Endothelial cell of umbilical vein (primary cell): ENCODE data around the gene CRIM1. TPM values are rescaled to one million over a fixed set of nuclear protein-coding genes. Genes with fewer than 3 reads are reported as not detected.

Experiments
- BruUV-seq: library from RNA; stranded (reverse); fragments of 400-500 nt; replicated peaks from 2 replicates; lab custom pipeline; 2021; lab: Mats Ljungman, UMichigan
- CTCF ChIA-PET: fragments of 300-600, 350-600 bp; sonication (Branson Sonifier 250); formaldehyde crosslinking; loops from one replicate; lab custom pipeline; 2021; ENCODE audit warnings: antibody characterized with exemption, inconsistent platforms; lab: Charles Lee
- POLR2A ChIA-PET: fragments of 300-600, 350-600 bp; sonication (Branson Sonifier 250); formaldehyde crosslinking; loops from one replicate; lab custom pipeline; 2021; ENCODE audit warnings: antibody characterized with exemption, inconsistent platforms; lab: Charles Lee
- DNase-seq: peaks from one replicate; pipeline ENCODE4 v3.0.0-alpha.2; 2011; ENCODE audit warnings: low read depth, low spot score
- FAIRE-seq: peaks from 2 replicates; lab custom pipeline; 2011; peaks lifted over from hg19 to GRCh38; lab: Jason Lieb, UNC
- H2AFZ ChIP-seq: 2 replicates; pipeline ENCODE4 v1.6.0; 2012; ENCODE audit warnings: low read depth, low read length, control low read depth, inconsistent platforms
- H3K27ac ChIP-seq: 2 replicates; pipeline ENCODE4 v1.5.1; 2011; ENCODE audit warnings: low read depth, mild to moderate bottlenecking, control low read depth, low read length, moderate library complexity; ENCODE audit not compliant: insufficient read depth
- H3K27me3 ChIP-seq, 2 experiments: 2 replicates each; pipeline versions ENCODE4 v1.6.0 to v1.6.1; 2011; ENCODE audit warnings: low read length in 2 of 2, mixed read lengths in 1 of 2; ENCODE audit not compliant: control insufficient read depth in 2 of 2, insufficient read depth in 2 of 2
- H3K36me3 ChIP-seq, 2 experiments: 2 replicates in 1 of 2; 3 replicates in 1 of 2; pipeline ENCODE4 v1.5.1; 2011; ENCODE audit warnings: low read length in 2 of 2, mild to moderate bottlenecking in 1 of 2, moderate library complexity in 1 of 2; ENCODE audit not compliant: control insufficient read depth in 2 of 2, insufficient read depth in 2 of 2; ENCODE audit errors: extremely low read depth in 1 of 2
- H3K4me1 ChIP-seq: 3 replicates; pipeline ENCODE4 v1.5.1; 2011; ENCODE audit warnings: mild to moderate bottlenecking, low read length; ENCODE audit not compliant: control insufficient read depth, insufficient read depth; ENCODE audit errors: extremely low read depth
- H3K4me2 ChIP-seq: 2 replicates; pipeline ENCODE4 v1.6.1; 2011; ENCODE audit warnings: low read length, control low read depth, mixed read lengths; ENCODE audit not compliant: insufficient read depth
- H3K4me3 ChIP-seq, 3 experiments: fragments of 200-600 bp in 1 of 3; sonication (generic), shearing (Covaris generic) in 1 of 3; replicated peaks in 1 of 3; 2 replicates each; pipeline ENCODE4 v1.5.1; 2011 to 2016; ENCODE audit warnings: control low read depth in 3 of 3, low read length in 3 of 3, mild to moderate bottlenecking in 2 of 3, inconsistent platforms in 1 of 3, low read depth in 1 of 3, moderate library complexity in 1 of 3; ENCODE audit not compliant: insufficient read depth in 1 of 3
- H3K79me2 ChIP-seq: 2 replicates; pipeline ENCODE4 v1.6.0; 2012; ENCODE audit warnings: low read length, inconsistent platforms; ENCODE audit not compliant: control insufficient read depth, insufficient read depth
- H3K9ac ChIP-seq: replicated peaks from 2 replicates; pipeline ENCODE3; 2011; ENCODE audit warnings: low read length, control low read depth; ENCODE audit not compliant: insufficient read depth; ENCODE audit errors: extremely low read depth
- H3K9me1 ChIP-seq: replicated peaks from 3 replicates; pipeline ENCODE4 v1.6.0; 2011; ENCODE audit warnings: mild to moderate bottlenecking, low read length; ENCODE audit not compliant: control insufficient read depth, insufficient read depth; ENCODE audit errors: extremely low read depth
- H3K9me3 ChIP-seq: replicated peaks from 2 replicates; pipeline ENCODE4 v1.5.1; 2012; ENCODE audit warnings: low read length, inconsistent platforms; ENCODE audit not compliant: control insufficient read depth, insufficient read depth
- H4K20me1 ChIP-seq: replicated peaks from 2 replicates; pipeline ENCODE3; 2011; ENCODE audit warnings: mild to moderate bottlenecking, low read length; ENCODE audit not compliant: control insufficient read depth, insufficient read depth; ENCODE audit errors: extremely low read depth
- CTCF ChIP-seq, 2 donors: IDR thresholded peaks; 1 replicate in 1 of 2; 2 replicates in 1 of 2; pipeline ENCODE4 v1.5.1; 2011; ENCODE audit warnings: low read length in 2 of 2, mild to moderate bottlenecking in 2 of 2, moderate library complexity in 2 of 2, control low read depth in 1 of 2, inconsistent platforms in 1 of 2, low read depth in 1 of 2; ENCODE audit not compliant: insufficient read depth in 1 of 2; ENCODE audit errors: extremely low read depth in 1 of 2
- EZH2 ChIP-seq: IDR thresholded peaks from 2 replicates; pipeline ENCODE4 v1.6.1; 2012; ENCODE audit warnings: borderline replicate concordance, low read depth, mild to moderate bottlenecking, moderate library complexity, low read length, inconsistent platforms; ENCODE audit not compliant: severe bottlenecking
- FOS ChIP-seq: IDR thresholded peaks from 2 replicates; pipeline ENCODE4 v1.6.1; 2011; ENCODE audit warnings: mild to moderate bottlenecking, low read length, moderate library complexity, borderline replicate concordance; ENCODE audit not compliant: insufficient read depth
- GATA2 ChIP-seq: IDR thresholded peaks from 2 replicates; pipeline ENCODE4 v1.7.0; 2011; ENCODE audit warnings: low read depth, mild to moderate bottlenecking, moderate library complexity, mixed read lengths, low read length; ENCODE audit not compliant: insufficient read length, insufficient read depth
- JUN ChIP-seq: IDR thresholded peaks from 2 replicates; pipeline ENCODE4 v1.6.1; 2011; ENCODE audit warnings: borderline replicate concordance, low read depth; ENCODE audit not compliant: insufficient read length, insufficient read depth
- MAX ChIP-seq: IDR thresholded peaks from 2 replicates; pipeline ENCODE4 v1.6.1; 2011; ENCODE audit not compliant: insufficient read depth, insufficient read length
- MYC ChIP-seq: IDR thresholded peaks from one replicate; pipeline ENCODE4 v1.6.1; 2011; ENCODE audit warnings: mild to moderate bottlenecking, low read depth, low read length
- POLR2A ChIP-seq: IDR thresholded peaks from 2 replicates; pipeline ENCODE4 v1.6.1; 2012; ENCODE audit warnings: low read depth, mild to moderate bottlenecking, control low read depth, low read length
- POLR2AphosphoS5 ChIP-seq: IDR thresholded peaks from 2 replicates; pipeline ENCODE4 v1.6.1; 2012; ENCODE audit warnings: low read depth, mild to moderate bottlenecking, control low read depth, low read length, moderate library complexity; ENCODE audit not compliant: insufficient read depth
- dilution Hi-C: fragments of 300-500 bp; cut with MboI; formaldehyde crosslinking; loops from one replicate; pipeline ENCODE4 v1.15.0; 2019; ENCODE audit warnings: low sequenced_read_pairs; ENCODE audit not compliant: extremely low pct_ligation_motif_present
- intact Hi-C: fragments of 100-400 bp; cut with micrococcal nuclease; formaldehyde crosslinking; loops from one replicate; pipeline ENCODE4 v1.10.0; 2022
- polyA plus RNA-seq, 4 experiments: library from polyadenylated mRNA; depleted of rRNA in 3 of 4; stranded (reverse) in 3 of 4; unstranded in 1 of 4; fragments of >200 nt; gene quantifications; 2 replicates each; pipeline versions ENCODE4 v1.2.1 to v1.2.3, GENCODE V29; 2011 to 2012; ENCODE audit warnings: missing spikeins in 1 of 4
- total RNA-seq: library from RNA; stranded (reverse); gene quantifications from 2 replicates; pipeline ENCODE4 v1.2.3, GENCODE V29; 2021

Gene CRIM1
- total and polyA plus RNA-seq, 2 donors (not counting 3 experiments of a cell fraction or from before 2014, with no cell fraction given) = 422 to 649 TPM

GRCh38 chr2:36538335-36538734 is 182.8 kb downstream of the CRIM1 start:
- Histone ChIP-seq H4K20me1 (no peaks in the 10 kb centered on the region), H3K4me1 (peaks cover 60% of the 10 kb centered on the region), H3K4me2 (no peak overlapping the region), H3K9me1 (no peaks in the 10 kb centered on the region), H3K9ac (no peak overlapping the region), H3K4me3 (no peak overlapping the region), H3K79me2 (peaks cover 3% of the 10 kb centered on the region), H2AFZ (no peak overlapping the region), H3K9me3 (no peaks in the 10 kb centered on the region), H3K36me3 (peaks cover 23 to 45% of the 10 kb centered on the region in 2 experiments), H3K27ac (no peak overlapping the region), H3K27me3 (no peaks in the 10 kb centered on the region)
- TF ChIP-seq POLR2A = no peak
- TF ChIP-seq GATA2 = no peak
- TF ChIP-seq EZH2 = no peak
- no peak for TF ChIP-seq CTCF (IDR thresholded peaks at IDR 0.05; ENCODE audit: extremely low read depth in 1 of 2, insufficient read depth in 1 of 2, low read depth in 1 of 2, low read length in 2 of 2)
- TF ChIP-seq MYC = no peak
- no peak for TF ChIP-seq MAX
- no peak for TF ChIP-seq FOS
- TF ChIP-seq JUN = no peak
- TF ChIP-seq POLR2AphosphoS5 = no peak
- FAIRE-seq (peak; percentile 37), DNase-seq (no peak)
- intact Hi-C loops = no loop called here
- dilution Hi-C loops = no loop called here
- ChIA-PET CTCF (interaction anchor here (1.0 to 2.7 kb wide), 5 partner anchors 11 to 134 kb away, joined by 3 to 8 read pairs (median 3); no protein-coding TSS in a partner anchor), POLR2A (no interaction called here)
- BruUV-seq = no TSS peak
